K562 (cell line): ENCODE data around the gene IFT22. TPM values are rescaled to one million over a fixed set of nuclear protein-coding genes. Genes with fewer than 3 reads are reported as not detected.

Experiments
- ATAC-seq: fragments of 200-7000 bp; cut with Tn5 transposase; 3 replicates; pipeline ENCODE4 v1.9.1; 2020; ENCODE audit warnings: moderate library complexity
- BruUV-seq: library from RNA; stranded (reverse); fragments of 400-500 nt; replicated peaks from 2 replicates; lab custom pipeline; 2021; lab: Mats Ljungman, UMichigan
- CTCF ChIA-PET: fragments of 300-600 bp; formaldehyde crosslinking; extraction: SDS; loops from one replicate; lab custom pipeline; 2021; ENCODE audit warnings: low intra/inter-chr PET ratio; lab: Yijun Ruan, JAX
- POLR2A ChIA-PET: fragments of 300-600, 350-650 bp; sonication (Branson Sonifier 250); formaldehyde crosslinking; extraction: SDS; loops from one replicate; lab custom pipeline; 2021; ENCODE audit warnings: antibody characterized with exemption, inconsistent platforms; lab: Yijun Ruan, JAX
- DNase-seq, 4 experiments: peaks; one replicate each; pipeline versions ENCODE4 v3.0.0 to v3.0.0-alpha.2; 2011 to 2018; ENCODE audit warnings: low spot score in 3 of 4, mixed read lengths in 3 of 4; ENCODE audit errors: extremely low read depth in 1 of 4
- FAIRE-seq: peaks from 2 replicates; lab custom pipeline; 2011; peaks lifted over from hg19 to GRCh38; lab: Jason Lieb, UNC
- H2AFZ ChIP-seq: 2 replicates; pipeline ENCODE4 v1.6.0; 2011; ENCODE audit warnings: low read depth, low read length, control low read depth, inconsistent platforms
- H3K27ac ChIP-seq: fragments of 200-600 bp; 3 replicates; pipeline ENCODE4 v1.8.0; 2011; ENCODE audit warnings: low read depth, mild to moderate bottlenecking, control low read depth, inconsistent platforms, low read length, moderate library complexity, mixed read lengths; ENCODE audit errors: extremely low read depth
- H3K27me3 ChIP-seq, 2 experiments: fragments of 300-600 bp in 1 of 2; 2 replicates in 1 of 2; 3 replicates in 1 of 2; pipeline versions ENCODE4 v1.6.0 to v1.8.0; 2011; ENCODE audit warnings: inconsistent platforms in 2 of 2, low read length in 2 of 2, mild to moderate bottlenecking in 1 of 2, mixed read lengths in 1 of 2, moderate library complexity in 1 of 2; ENCODE audit not compliant: control insufficient read depth in 2 of 2, insufficient read depth in 2 of 2
- H3K36me3 ChIP-seq: fragments of 300-600 bp; 3 replicates; pipeline ENCODE4 v1.8.0; 2011; ENCODE audit warnings: mild to moderate bottlenecking, low read length, inconsistent platforms; ENCODE audit not compliant: control insufficient read depth, insufficient read depth
- H3K4me1 ChIP-seq, 2 experiments: fragments of 200-600 bp in 1 of 2; replicated peaks in 1 of 2; 2 replicates in 1 of 2; 3 replicates in 1 of 2; pipeline versions ENCODE4 v1.5.1 to v1.8.0; 2011; ENCODE audit warnings: inconsistent platforms in 2 of 2, low read length in 2 of 2, mild to moderate bottlenecking in 1 of 2, mixed read lengths in 1 of 2, moderate library complexity in 1 of 2; ENCODE audit not compliant: control insufficient read depth in 2 of 2, insufficient read depth in 2 of 2
- H3K4me2 ChIP-seq: 2 replicates; pipeline ENCODE4 v1.6.1; 2011; ENCODE audit warnings: low read length, control low read depth, inconsistent platforms, mixed read lengths; ENCODE audit not compliant: insufficient read depth
- H3K4me3 ChIP-seq: fragments of 200-600 bp; sonication (generic), shearing (Covaris generic); 2 replicates; pipeline ENCODE4 v1.5.1; 2016; ENCODE audit warnings: control low read depth, inconsistent platforms
- H3K79me2 ChIP-seq: fragments of 200-600 bp; 3 replicates; pipeline ENCODE4 v1.8.0; 2011; ENCODE audit warnings: low read length, inconsistent platforms; ENCODE audit not compliant: control insufficient read depth, insufficient read depth
- H3K9ac ChIP-seq, 2 experiments: 2 replicates each; pipeline versions ENCODE4 v1.6.0 to v1.6.1; 2011; ENCODE audit warnings: low read depth in 2 of 2, low read length in 2 of 2, control low read depth in 1 of 2, inconsistent platforms in 1 of 2, mild to moderate bottlenecking in 1 of 2, mixed read lengths in 1 of 2; ENCODE audit not compliant: insufficient read depth in 1 of 2
- H3K9me1 ChIP-seq: one replicate; pipeline ENCODE4 v1.6.0; 2011; ENCODE audit warnings: inconsistent platforms, mild to moderate bottlenecking, low read length, moderate library complexity; ENCODE audit not compliant: control insufficient read depth, insufficient read depth
- H3K9me3 ChIP-seq: replicated peaks from 2 replicates; pipeline ENCODE4 v1.5.1; 2011; ENCODE audit warnings: low read depth, low read length, inconsistent platforms; ENCODE audit not compliant: control insufficient read depth, insufficient read depth
- H4K20me1 ChIP-seq: replicated peaks from 2 replicates; pipeline ENCODE4 v1.6.1; 2011; ENCODE audit warnings: low read length, inconsistent platforms, mixed read lengths; ENCODE audit not compliant: control insufficient read depth, insufficient read depth
- BCLAF1 ChIP-seq, 2 experiments: fragments of 450-650 bp in 1 of 2; IDR thresholded peaks; 2 replicates each; pipeline ENCODE4 v1.6.1; 2011 to 2017; ENCODE audit warnings: low read depth in 2 of 2, antibody characterized with exemption in 1 of 2, borderline replicate concordance in 1 of 2, low read length in 1 of 2, mild to moderate bottlenecking in 1 of 2, mixed read lengths in 1 of 2; ENCODE audit not compliant: control insufficient read depth in 1 of 2
- C11orf30 ChIP-seq: fragments of 450-650 bp; IDR thresholded peaks from 2 replicates; pipeline ENCODE4 v1.6.1; 2016; ENCODE audit warnings: low read depth, mild to moderate bottlenecking
- CBX2 ChIP-seq: fragments of 200-600 bp; sonication (generic); IDR thresholded peaks from one replicate; pipeline ENCODE4 v1.6.1; 2012; ENCODE audit warnings: mild to moderate bottlenecking, low read length, inconsistent platforms; ENCODE audit not compliant: insufficient read depth, poor library complexity, severe bottlenecking
- FOXP1 ChIP-seq: sonication (generic); formaldehyde crosslinking; IDR thresholded peaks from 2 replicates; pipeline ENCODE4 v1.8.0; 2022; ENCODE audit warnings: mild to moderate bottlenecking, missing genetic modification reagents
- IRF1 ChIP-seq: sonication (generic); formaldehyde crosslinking; IDR thresholded peaks from 2 replicates; pipeline ENCODE4 v1.8.0; 2022; ENCODE audit warnings: missing genetic modification reagents, mild to moderate bottlenecking, borderline replicate concordance
- MLLT1 ChIP-seq, 2 experiments: fragments of 450-650 bp; IDR thresholded peaks; 2 replicates each; pipeline ENCODE4 v1.6.1; 2016
- MLX ChIP-seq, 2 experiments: fragments of 450-650 bp in 1 of 2; sonication (generic) in 1 of 2; formaldehyde crosslinking; conservative IDR thresholded peaks; 2 replicates each; pipeline versions ENCODE4 v1.4.0 to v1.8.1; 2020 to 2022; ENCODE audit warnings: mild to moderate bottlenecking in 1 of 2, missing genetic modification reagents in 1 of 2
- POLR2A ChIP-seq: fragments of 450-650 bp; conservative IDR thresholded peaks from 2 replicates; pipeline ENCODE4 v1.6.1; 2016
- SETDB1 ChIP-seq: IDR thresholded peaks from one replicate; pipeline ENCODE4 v1.6.1; 2012; ENCODE audit warnings: low read length, control low read depth, inconsistent platforms
- SIX5 ChIP-seq, 2 experiments: IDR thresholded peaks; 2 replicates each; pipeline ENCODE4 v1.6.1; 2011; ENCODE audit warnings: low read length in 2 of 2, borderline replicate concordance in 1 of 2, low read depth in 1 of 2, mild to moderate bottlenecking in 1 of 2, moderate library complexity in 1 of 2; ENCODE audit not compliant: insufficient read depth in 1 of 2
- SNAPC5 ChIP-seq: fragments of 250-450 bp; sonication (Bioruptor Pico); IDR thresholded peaks from 2 replicates; pipeline ENCODE4 v1.8.0; 2021; ENCODE audit warnings: moderate library complexity, mild to moderate bottlenecking, inconsistent platforms
- ZNF23 ChIP-seq: fragments of 250-450 bp; sonication (Bioruptor Pico); IDR thresholded peaks from 2 replicates; pipeline ENCODE4 v1.4.0; 2020; ENCODE audit warnings: mild to moderate bottlenecking
- ZNF316 ChIP-seq: fragments of 450-650 bp; IDR thresholded peaks from 2 replicates; pipeline ENCODE4 v1.6.1; 2016
- ZSCAN29 ChIP-seq: fragments of 450-650 bp; IDR thresholded peaks from 2 replicates; pipeline ENCODE4 v1.6.1; 2017
- WGBS: fragments of 100-300 bp; shearing (Covaris generic); methylation state at CpG from one replicate; pipeline ENCODE4 v1.1.6; 2016; ENCODE audit warnings: low coverage, mixed read lengths; ENCODE audit not compliant: insufficient coverage; ENCODE audit errors: missing lambda C conversion rate; 5-methylcytosine and 5-hydroxymethylcytosine counted together
- in situ Hi-C: fragments of 300-500 bp; cut with MboI; formaldehyde crosslinking; loops from 4 replicates; pipeline ENCODE4 v1.15.0; 2018; ENCODE audit warnings: inconsistent platforms, mixed read lengths
- intact Hi-C: fragments of 100-400 bp; cut with micrococcal nuclease; formaldehyde crosslinking; loops from 2 replicates; pipeline ENCODE4 v1.14.2; 2022
- polyA plus RNA-seq, 8 experiments: library from polyadenylated mRNA; depleted of rRNA in 4 of 8; stranded (reverse) in 5 of 8; unstranded in 3 of 8; fragments of >200 nt; fragmentation: Nextera tagmentation in 2 of 8; fragmentation: Illumina TruSeq in 1 of 8; extraction: Ambion mirVana in 2 of 8; extraction: Trizol in 1 of 8; gene quantifications; 2 replicates each; pipeline versions ENCODE4 v1.2.1 to v1.2.3, GENCODE V29; 2011 to 2014; ENCODE audit warnings: inconsistent platforms in 1 of 8, missing spikeins in 1 of 8
- total RNA-seq, 7 experiments: library from RNA; depleted of rRNA in 6 of 7; stranded (reverse); fragments of >200 nt in 6 of 7; fragmentation: Illumina TruSeq in 2 of 7; extraction: Trizol in 2 of 7; gene quantifications; 2 replicates each; pipeline versions ENCODE4 v1.2.1 to v1.2.3, GENCODE V29; 2011 to 2021; ENCODE audit warnings: low replicate concordance in 1 of 7

The IFT22 gene
- total and polyA plus RNA-seq, 9 of the 15 experiments (the other 6 are each of a cell fraction or from before 2014, with no cell fraction given) = 6.3 to 18.2 (median 7.7) TPM

GRCh38 chr7:101368422-101369165 is 47.0 kb upstream of the IFT22 start:
- DNase-seq (no peak), ATAC-seq (no peak), FAIRE-seq (no peak)
- no peaks in the 10 kb centered on the region; the same call in 1 of the 2 replicates for H4K20me1 ChIP-seq
- peaks cover 21 to 50% of the 10 kb centered on the region in 2 experiments; a peak in 3 of 5 replicates for H3K27me3 ChIP-seq
- BruUV-seq = no TSS peak
- in situ Hi-C loops = no loop called here
- H2AFZ ChIP-seq = no peak overlapping the region
- no peaks in the 10 kb centered on the region for H3K9me3 ChIP-seq
- H3K4me3 ChIP-seq = no peak overlapping the region
- H3K27ac ChIP-seq = no peak overlapping the region
- no peaks in the 10 kb centered on the region for H3K9me1 ChIP-seq
- no peaks in the 10 kb centered on the region for H3K36me3 ChIP-seq
- peaks cover 0 to 5% of the 10 kb centered on the region in 2 experiments; a peak in 2 of 5 replicates for H3K4me1 ChIP-seq
- ChIA-PET CTCF (no interaction called here), POLR2A (no interaction called here)
- no peak overlapping the region for H3K4me2 ChIP-seq
- no peak overlapping the region for H3K9ac ChIP-seq
- WGBS = 2% methylated on average over 8 of the region's 8 CpGs
- intact Hi-C loops = loop anchor here (10.0 kb wide), 1 partner anchor 46 kb away; no protein-coding TSS in a partner anchor
- H3K79me2 ChIP-seq = no peaks in the 10 kb centered on the region
- no peak for TF ChIP-seq ZSCAN29
- TF ChIP-seq C11orf30 = no peak
- TF ChIP-seq MLX (CRISPR knock-in tag; conservative IDR thresholded peaks at IDR 0.05) = no peak
- TF ChIP-seq SNAPC5 (CRISPR knock-in tag) = no peak
- no peak for TF ChIP-seq ZNF23 (CRISPR knock-in tag)
- no peak for TF ChIP-seq FOXP1 (CRISPR knock-in tag)
- TF ChIP-seq SETDB1 = no peak
- no peak for TF ChIP-seq POLR2A
- no peak for TF ChIP-seq MLLT1 (IDR thresholded peaks at IDR 0.05)
- TF ChIP-seq BCLAF1 (IDR thresholded peaks at IDR 0.05; ENCODE audit: borderline replicate concordance in 1 of 2, control insufficient read depth in 1 of 2, low read depth in 2 of 2, low read length in 1 of 2) = no peak
- TF ChIP-seq SIX5 (IDR thresholded peaks at IDR 0.05; ENCODE audit: borderline replicate concordance in 1 of 2, insufficient read depth in 1 of 2, low read depth in 1 of 2, low read length in 2 of 2) = no peak
- no peak for TF ChIP-seq IRF1 (CRISPR knock-in tag)
- peak; percentile 4; the same call in 1 of the 2 replicates for TF ChIP-seq ZNF316
- TF ChIP-seq CBX2 = no peak
